ENCODE results near the gene NBPF1.
A peak's percentile ranks its signal among the peaks of the same experiment; 100 is the strongest.
"Not testable (repeated sequence)": the region's sequence is repeated elsewhere in the genome, so short reads cannot be mapped to it uniquely, and the experiment has no call there.

NBPF1 gene

DNA sequence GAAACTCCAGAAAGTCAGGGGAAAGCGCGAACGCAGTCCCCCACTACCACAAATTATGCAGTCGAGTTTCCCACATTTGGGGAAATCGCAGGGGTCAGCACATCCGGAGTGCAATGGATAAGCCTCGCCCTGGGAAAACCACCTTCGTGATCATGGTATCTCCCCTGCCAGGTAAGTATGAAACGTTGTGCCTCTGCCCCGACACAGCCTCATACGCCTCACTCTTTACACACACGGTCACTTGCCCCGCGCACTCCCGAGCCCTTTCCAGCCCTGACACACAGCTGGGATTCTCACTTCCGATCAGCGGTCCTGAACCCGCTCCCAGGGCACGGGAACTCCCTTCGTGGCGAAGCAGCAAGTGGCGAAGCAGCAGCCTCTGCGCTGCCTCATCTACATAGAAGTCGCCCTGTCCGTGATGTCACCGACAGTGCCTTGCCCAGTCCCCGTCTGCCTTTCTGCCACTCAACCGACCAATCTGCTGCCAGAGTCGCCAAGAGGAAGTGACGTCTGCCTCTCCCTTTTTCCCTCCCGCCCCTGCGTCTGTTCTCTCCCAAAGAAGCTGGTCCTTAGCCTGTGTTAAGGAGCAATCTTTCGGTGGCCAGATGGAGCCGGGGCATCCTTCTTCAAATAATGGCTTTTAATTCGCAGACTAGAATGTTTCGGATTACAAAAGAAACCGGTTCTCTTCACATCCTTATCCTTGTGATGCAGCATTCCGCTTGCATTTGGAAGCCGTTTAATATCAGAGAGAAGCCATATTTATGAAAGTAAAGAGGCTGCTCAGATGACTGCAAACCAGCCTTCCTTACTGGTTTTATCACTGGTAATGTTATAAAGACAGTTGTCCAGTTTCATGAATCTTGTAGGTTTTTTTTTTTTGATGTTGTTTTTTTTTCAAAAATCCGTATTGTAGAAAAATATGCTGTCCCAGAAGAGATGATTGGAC is 99.0 kb downstream of the NBPF1 start, which contains the start of gene RNU1-1:
RNU1-1 (minus strand) TSS at position 179 of the 949 bp plus-strand sequence.
- WGBS, 2 experiments (ENCODE audit: insufficient coverage in 2 of 2): 0 to 17% methylated on average over 4 to 7 of the region's 40 CpGs
- peak within 1 kb of the TSS; percentile 8 for H3K4me3 ChIP-seq (ENCODE audit: extremely low read depth, insufficient read depth, low read length, poor library complexity, severe bottlenecking)

DNA sequence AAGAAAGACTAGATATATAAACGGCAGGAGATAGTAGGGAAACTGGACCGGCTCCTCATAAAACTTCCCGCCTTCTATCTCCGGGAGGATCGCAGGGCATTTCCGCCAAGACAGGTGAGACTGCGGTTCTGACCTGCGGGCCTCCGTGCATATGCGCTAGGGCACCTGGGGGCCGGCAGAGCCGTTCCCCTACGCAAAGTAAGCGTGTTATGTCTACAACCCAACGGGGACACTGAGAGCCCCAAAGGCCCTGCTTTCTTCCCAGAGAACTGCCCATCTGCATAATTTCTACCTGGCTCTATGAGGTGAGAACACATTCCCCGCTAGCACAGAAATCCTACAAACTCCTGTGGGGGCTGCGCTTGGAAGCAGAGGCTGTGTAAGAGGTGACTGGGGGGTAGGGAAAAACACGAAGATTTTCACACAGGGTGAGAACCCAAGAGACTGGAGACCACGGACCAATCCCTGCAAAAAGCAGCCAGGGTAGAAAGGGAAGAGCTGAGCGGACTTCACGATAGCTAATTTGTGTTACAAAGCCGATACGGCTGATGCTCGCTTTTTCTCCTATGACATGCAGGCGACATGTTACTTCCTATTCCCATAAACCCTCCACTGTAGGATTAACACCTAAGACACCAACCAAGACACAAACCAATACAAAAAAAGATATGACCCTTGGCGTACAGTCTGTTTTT is 99.8 kb downstream of the NBPF1 start:
- H3K4me1 ChIP-seq (ENCODE audit: control insufficient read depth, insufficient read depth, low read length, poor library complexity, severe bottlenecking); H3K9me3 ChIP-seq (ENCODE audit: control insufficient read depth, low read length); H3K27ac ChIP-seq (ENCODE audit: low read depth, low read length, severe bottlenecking); H3K4me3 ChIP-seq (ENCODE audit: extremely low read depth, insufficient read depth, low read length, poor library complexity, severe bottlenecking); H3K36me3 ChIP-seq (ENCODE audit: control insufficient read depth, insufficient read depth, low read length): not testable (repeated sequence)
- WGBS, 2 experiments (ENCODE audit: insufficient coverage in 2 of 2): 0% methylated on average over 1 of the region's 26 CpGs; no CpG with 5 or more reads in 1 of the 2 experiments

More for the DNA sequence above, 99.0 kb downstream of the NBPF1 start, which contains the start of gene RNU1-1:
- not testable (repeated sequence) for H3K9me3 ChIP-seq (ENCODE audit: control insufficient read depth, low read length); H3K36me3 ChIP-seq (ENCODE audit: control insufficient read depth, insufficient read depth, low read length); H3K4me1 ChIP-seq (ENCODE audit: control insufficient read depth, insufficient read depth, low read length, poor library complexity, severe bottlenecking)
- H3K27ac ChIP-seq (ENCODE audit: low read depth, low read length, severe bottlenecking): peak within 1 kb of the TSS; percentile 95

DNA sequence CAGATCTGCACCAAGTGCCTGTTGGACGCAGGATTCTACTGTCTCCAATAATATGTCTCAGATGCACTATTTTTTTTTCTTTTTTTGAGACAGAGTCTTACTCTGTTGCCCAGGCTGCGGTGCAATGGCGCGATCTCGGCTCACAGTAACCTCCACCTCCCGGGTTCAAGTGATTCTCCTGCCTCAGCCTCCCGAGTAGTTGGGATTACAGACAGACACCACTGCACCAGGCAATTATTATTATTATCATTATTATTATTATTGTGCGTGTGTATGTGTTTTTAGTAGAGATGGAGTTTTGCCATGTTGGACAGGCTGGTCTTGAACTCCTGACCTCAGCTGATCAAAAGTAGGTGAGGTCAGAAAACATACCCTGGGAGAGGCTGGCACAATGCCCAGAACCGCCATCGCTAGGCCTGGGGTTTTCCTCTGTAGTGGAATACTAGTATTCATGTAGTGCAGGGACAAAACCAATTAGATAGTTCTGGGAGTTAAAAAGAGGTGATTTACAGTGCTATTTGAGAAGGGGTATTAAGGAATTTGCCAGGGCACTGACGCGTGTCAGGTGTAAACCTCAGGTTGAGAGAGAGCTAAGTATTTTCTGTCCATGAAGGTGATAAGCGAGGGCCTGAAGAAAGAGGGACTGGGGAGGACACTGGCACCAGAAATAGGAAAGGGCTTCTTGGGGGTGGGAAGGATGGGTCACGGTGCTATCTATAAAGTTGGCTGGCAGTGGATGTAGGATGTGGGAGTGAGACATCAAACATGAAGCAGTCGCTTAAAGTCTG is 100.5 kb downstream of the NBPF1 start:
- H3K9me3 ChIP-seq (ENCODE audit: control insufficient read depth, low read length); H3K36me3 ChIP-seq (ENCODE audit: control insufficient read depth, insufficient read depth, low read length); H3K27ac ChIP-seq (ENCODE audit: low read depth, low read length, severe bottlenecking); H3K4me3 ChIP-seq (ENCODE audit: extremely low read depth, insufficient read depth, low read length, poor library complexity, severe bottlenecking); H3K4me1 ChIP-seq (ENCODE audit: control insufficient read depth, insufficient read depth, low read length, poor library complexity, severe bottlenecking): not testable (repeated sequence)
- 91% methylated on average over 5 of the region's 15 CpGs; no CpG with 5 or more reads in 1 of the 2 experiments for WGBS, 2 experiments (ENCODE audit: insufficient coverage in 2 of 2)
